Activated CD4-positive, alpha-beta T cell treated with anti-CD3 and anti-CD28 coated beads, Interleukin-2, amount 10 ng/mL, durations not matched to agents 24 days and 14 days (primary cell): ENCODE data around the gene ANKRD40. TPM values are rescaled to one million over a fixed set of nuclear protein-coding genes. Genes with fewer than 3 reads are reported as not detected.

Experiments
- DNase-seq: peaks from one replicate; pipeline ENCODE4 v3.0.0; 2022
- H3K27ac Mint-ChIP-seq: one replicate; pipeline ENCODE4 v1.8.0; 2022; ENCODE audit warnings: mild to moderate bottlenecking, mixed read lengths
- H3K27me3 Mint-ChIP-seq: one replicate; pipeline ENCODE4 v1.8.0; 2022; ENCODE audit warnings: mixed read lengths
- H3K36me3 Mint-ChIP-seq: one replicate; pipeline ENCODE4 v1.8.0; 2022; ENCODE audit warnings: low read depth, mild to moderate bottlenecking, mixed read lengths
- H3K4me1 Mint-ChIP-seq: one replicate; pipeline ENCODE4 v1.8.0; 2021; ENCODE audit warnings: mixed read lengths
- H3K4me3 Mint-ChIP-seq: one replicate; pipeline ENCODE4 v1.8.0; 2022; ENCODE audit warnings: mild to moderate bottlenecking, moderate library complexity, mixed read lengths
- H3K9me3 Mint-ChIP-seq: one replicate; pipeline ENCODE4 v1.8.0; 2021; ENCODE audit warnings: mixed read lengths
- intact Hi-C: fragments of 100-400 bp; cut with micrococcal nuclease; formaldehyde crosslinking; loops from one replicate; pipeline ENCODE4 v1.15.1; 2023
- total RNA-seq: library from RNA; stranded (reverse); gene quantifications from 2 replicates; pipeline ENCODE4 v1.2.3, GENCODE V29; 2022

The ANKRD40 gene
- total RNA-seq, 1 donor from 2014 or later, result 49.8 TPM

GRCh38 chr17:50697663-50698272, 9.9 kb downstream of the ANKRD40 start:
- Mint-ChIP-seq H3K4me3 (no peak overlapping the region), H3K9me3 (no peaks in the 10 kb centered on the region), H3K27me3 (no peaks in the 10 kb centered on the region), H3K4me1 (peaks cover 31% of the 10 kb centered on the region), H3K36me3 (peaks cover 64% of the 10 kb centered on the region), H3K27ac (no peak overlapping the region)
- no peak for DNase-seq
- intact Hi-C loops, result loop anchor here (5.0 kb wide), 1 partner anchor 215 kb away; no protein-coding TSS in a partner anchor

GRCh38 chr17:50697062-50697461, 10.7 kb downstream of the ANKRD40 start:
- Mint-ChIP-seq H3K36me3 (peaks cover 64% of the 10 kb centered on the region), H3K4me1 (peaks cover 28% of the 10 kb centered on the region), H3K4me3 (no peak overlapping the region), H3K27ac (peak overlapping the region; percentile 12), H3K9me3 (no peaks in the 10 kb centered on the region), H3K27me3 (no peaks in the 10 kb centered on the region)
- intact Hi-C loops, result loop anchor here (5.0 kb wide), 1 partner anchor 215 kb away; no protein-coding TSS in a partner anchor
- DNase-seq, result no peak

GRCh38 chr17:50696365-50696879, 11.3 kb downstream of the ANKRD40 start:
- Mint-ChIP-seq H3K27ac (no peak overlapping the region), H3K27me3 (no peaks in the 10 kb centered on the region), H3K4me1 (peaks cover 24% of the 10 kb centered on the region), H3K4me3 (no peak overlapping the region), H3K36me3 (peaks cover 61% of the 10 kb centered on the region), H3K9me3 (no peaks in the 10 kb centered on the region)
- no peak for DNase-seq
- intact Hi-C loops, result loop anchor here (5.0 kb wide), 1 partner anchor 214 kb away; no protein-coding TSS in a partner anchor

GRCh38 chr17:50693036-50693682, 14.6 kb downstream of the ANKRD40 start:
- DNase-seq, result no peak

GRCh38 chr17:50692448-50693035, 15.2 kb downstream of the ANKRD40 start:
- Mint-ChIP-seq H3K4me1 (peaks cover 10% of the 10 kb centered on the region), H3K9me3 (no peaks in the 10 kb centered on the region), H3K36me3 (peaks cover 35% of the 10 kb centered on the region), H3K27me3 (no peaks in the 10 kb centered on the region), H3K4me3 (no peak overlapping the region), H3K27ac (no peak overlapping the region)
- intact Hi-C loops, result no loop called here
- no peak for DNase-seq

More at GRCh38 chr17:50693036-50693682, 14.6 kb downstream of the ANKRD40 start:
- Mint-ChIP-seq H3K9me3 (no peaks in the 10 kb centered on the region), H3K27me3 (no peaks in the 10 kb centered on the region), H3K4me3 (no peak overlapping the region), H3K36me3 (peaks cover 40% of the 10 kb centered on the region), H3K27ac (no peak overlapping the region), H3K4me1 (peaks cover 16% of the 10 kb centered on the region)
- intact Hi-C loops, result no loop called here

GRCh38 chr17:50691550-50692447, 15.9 kb downstream of the ANKRD40 start:
- Mint-ChIP-seq H3K36me3 (peaks cover 27% of the 10 kb centered on the region), H3K27me3 (no peaks in the 10 kb centered on the region), H3K27ac (no peak overlapping the region), H3K9me3 (no peaks in the 10 kb centered on the region), H3K4me1 (peaks cover 3% of the 10 kb centered on the region), H3K4me3 (no peak overlapping the region)
- no peak for DNase-seq
- intact Hi-C loops, result no loop called here

GRCh38 chr17:50690887-50691549, 16.7 kb downstream of the ANKRD40 start:
- peaks cover 21% of the 10 kb centered on the region for H3K36me3 Mint-ChIP-seq
- no peak overlapping the region for H3K27ac Mint-ChIP-seq
- H3K9me3 Mint-ChIP-seq, result no peaks in the 10 kb centered on the region
- DNase-seq, result no peak
- intact Hi-C loops, result no loop called here
- H3K27me3 Mint-ChIP-seq, result no peaks in the 10 kb centered on the region
- H3K4me1 Mint-ChIP-seq, result peaks cover 3% of the 10 kb centered on the region
- no peak overlapping the region for H3K4me3 Mint-ChIP-seq

- DNase-seq, result no peak
- Mint-ChIP-seq H3K4me3 (no peak overlapping the region), H3K9me3 (no peaks in the 10 kb centered on the region), H3K36me3 (peaks cover 13% of the 10 kb centered on the region), H3K4me1 (no peaks in the 10 kb centered on the region), H3K27ac (no peak overlapping the region), H3K27me3 (no peaks in the 10 kb centered on the region)
- intact Hi-C loops, result no loop called here
These were observed 17.5 kb downstream of the ANKRD40 start for GRCh38 chr17:50689956-50690886.

- DNase-seq, result no peak
- Mint-ChIP-seq H3K27ac (no peak overlapping the region), H3K9me3 (no peaks in the 10 kb centered on the region), H3K36me3 (peaks cover 8% of the 10 kb centered on the region), H3K4me3 (no peak overlapping the region), H3K4me1 (no peaks in the 10 kb centered on the region), H3K27me3 (no peaks in the 10 kb centered on the region)
- intact Hi-C loops, result no loop called here
These were observed 18.5 kb downstream of the ANKRD40 start for GRCh38 chr17:50689251-50689650.

GRCh38 chr17:50688245-50688644, 19.5 kb downstream of the ANKRD40 start:
- intact Hi-C loops, result no loop called here

GRCh38 chr17:50687200-50688066, 20.3 kb downstream of the ANKRD40 start:
- Mint-ChIP-seq H3K27ac (no peak overlapping the region), H3K27me3 (no peaks in the 10 kb centered on the region), H3K4me3 (no peak overlapping the region), H3K4me1 (no peaks in the 10 kb centered on the region), H3K36me3 (no peaks in the 10 kb centered on the region), H3K9me3 (no peaks in the 10 kb centered on the region)
- DNase-seq, result no peak
- intact Hi-C loops, result no loop called here

More at GRCh38 chr17:50688245-50688644, 19.5 kb downstream of the ANKRD40 start:
- Mint-ChIP-seq H3K4me1 (no peaks in the 10 kb centered on the region), H3K27me3 (no peaks in the 10 kb centered on the region), H3K36me3 (peaks cover 3% of the 10 kb centered on the region), H3K9me3 (no peaks in the 10 kb centered on the region), H3K27ac (no peak overlapping the region), H3K4me3 (no peak overlapping the region)
- DNase-seq, result no peak
